ENCODE measurements around the gene RARG. TPM values are rescaled to one million over a fixed set of nuclear protein-coding genes. Genes with fewer than 3 reads are reported as not detected.

The RARG gene
- total RNA-seq, 1 donor from 2014 or later, result 5.5 TPM

GRCh38 chr12:53239643-53240258 lies 7.7 kb upstream of the RARG start:
- peaks cover 4% of the 10 kb centered on the region for H3K27me3 Mint-ChIP-seq
- intact Hi-C loops (cut with micrococcal nuclease), result no loop called here
- TF ChIP-seq CTCF (IDR thresholded peaks at IDR 0.05), result no peak
- no peaks in the 10 kb centered on the region for H3K36me3 Mint-ChIP-seq (ENCODE audit: low read depth)
- ChIA-PET CTCF (no interaction called here), POLR2A (interaction anchor here (0.6 to 0.7 kb wide), 3 partner anchors 25 to 49 kb away, joined by 3 to 6 read pairs (median 4); no protein-coding TSS in a partner anchor)
- ATAC-seq (ENCODE audit: low read depth), result no peak
- H3K4me1 Mint-ChIP-seq, result peaks cover 37% of the 10 kb centered on the region
- no peak overlapping the region for H3K4me3 Mint-ChIP-seq
- DNase-seq, result no peak
- no peaks in the 10 kb centered on the region for H3K9me3 Mint-ChIP-seq
- no peak overlapping the region for H3K27ac Mint-ChIP-seq

- H3K9me3 Mint-ChIP-seq, result no peaks in the 10 kb centered on the region
- DNase-seq (no peak), ATAC-seq (ENCODE audit: low read depth) (peak; percentile 42)
- intact Hi-C loops (cut with micrococcal nuclease), result no loop called here
- CTCF ChIA-PET, result no interaction called here
- no peak overlapping the region for H3K27ac Mint-ChIP-seq
- H3K4me1 Mint-ChIP-seq, result peaks cover 48% of the 10 kb centered on the region
- no peak overlapping the region for H3K4me3 Mint-ChIP-seq
- no peaks in the 10 kb centered on the region for H3K36me3 Mint-ChIP-seq (ENCODE audit: low read depth)
- POLR2A ChIA-PET, result interaction anchor here (0.6 to 1.4 kb wide), 5 partner anchors 15 to 103 kb away, joined by 3 to 5 read pairs (median 4); no protein-coding TSS in a partner anchor
- TF ChIP-seq CTCF (IDR thresholded peaks at IDR 0.05), result no peak
- peaks cover 2% of the 10 kb centered on the region for H3K27me3 Mint-ChIP-seq
Observed at GRCh38 chr12:53236443-53237111, 4.6 kb upstream of the RARG start.

- ChIA-PET CTCF (interaction anchor here (1.4 kb wide), 1 partner anchor 22 kb away, joined by 3 read pairs; no protein-coding TSS in a partner anchor), POLR2A (interaction anchor here (0.7 to 1.4 kb wide), 5 partner anchors 14 to 45 kb away, joined by 3 to 4 read pairs (median 3); no protein-coding TSS in a partner anchor)
- Mint-ChIP-seq H3K27me3 (peaks cover 2% of the 10 kb centered on the region), H3K4me1 (peaks cover 49% of the 10 kb centered on the region), H3K4me3 (no peak overlapping the region), H3K9me3 (no peaks in the 10 kb centered on the region), H3K36me3 (ENCODE audit: low read depth) (no peaks in the 10 kb centered on the region), H3K27ac (no peak overlapping the region)
- intact Hi-C loops (cut with micrococcal nuclease), result no loop called here
- TF ChIP-seq CTCF (IDR thresholded peaks at IDR 0.05), result no peak
- no peak for DNase-seq
- ATAC-seq (ENCODE audit: low read depth), result no peak
Observed at GRCh38 chr12:53235742-53236442, 3.9 kb upstream of the RARG start.

GRCh38 chr12:53235164-53235563 lies 3.2 kb upstream of the RARG start:
- peaks cover 2% of the 10 kb centered on the region for H3K27me3 Mint-ChIP-seq
- no peak for DNase-seq

More at GRCh38 chr12:53235164-53235563, 3.2 kb upstream of the RARG start:
- CTCF ChIA-PET, result interaction anchor here (1.4 kb wide), 1 partner anchor 21 kb away, joined by 3 read pairs; no protein-coding TSS in a partner anchor
- no peaks in the 10 kb centered on the region for H3K36me3 Mint-ChIP-seq (ENCODE audit: low read depth)
- peaks cover 45% of the 10 kb centered on the region for H3K4me1 Mint-ChIP-seq
- no peak for TF ChIP-seq CTCF (IDR thresholded peaks at IDR 0.05)
- POLR2A ChIA-PET, result interaction anchor here (0.7 to 1.9 kb wide), 2 partner anchors 24 to 32 kb away, joined by 3 to 5 read pairs; partner anchors contain the start of gene ESPL1
- no peaks in the 10 kb centered on the region for H3K9me3 Mint-ChIP-seq
- H3K4me3 Mint-ChIP-seq, result no peak overlapping the region
- ATAC-seq (ENCODE audit: low read depth), result no peak
- H3K27ac Mint-ChIP-seq, result no peak overlapping the region
- intact Hi-C loops (cut with micrococcal nuclease), result no loop called here

All from activated B cell treated with CpG ODN at 0.5 μM for 24 hours (primary cell).